Measurements from ENCODE around the gene ADAT2.

GRCh38 chr6:143410859-143411270 lies 39.6 kb downstream of the ADAT2 start:
- TF ChIP-seq CTCF (IDR thresholded peaks at IDR 0.05): no peak
- no peak for TF ChIP-seq POLR2A (IDR thresholded peaks at IDR 0.05)

Measured in thyroid gland (tissue), 4 donors.